HepG2 (cell line): Measurements from ENCODE around the gene ARHGDIA. TPM values are rescaled to one million over a fixed set of nuclear protein-coding genes. Genes with fewer than 3 reads are reported as not detected.

Experiments used
- AGO1 ChIP-seq: fragments of 200-400 bp; formaldehyde crosslinking; IDR thresholded peaks from 2 replicates; pipeline ENCODE4 v1.6.1; 2017; ENCODE audit warnings: mild to moderate bottlenecking, low read depth, low read length, moderate library complexity; ENCODE audit not compliant: poor library complexity, severe bottlenecking
- DNMT3B ChIP-seq: conservative IDR thresholded peaks from 2 replicates; pipeline ENCODE4 v1.6.1; 2016; ENCODE audit warnings: missing biosample characterization, control low read depth
- GLI4 ChIP-seq: sonication (generic); formaldehyde crosslinking; IDR thresholded peaks from 2 replicates; pipeline ENCODE4 v1.5.1; 2020; ENCODE audit warnings: missing genetic modification reagents, mild to moderate bottlenecking, moderate library complexity, borderline replicate concordance
- KAT8 ChIP-seq: IDR thresholded peaks from 2 replicates; pipeline ENCODE4 v1.6.1; 2016; ENCODE audit warnings: missing genetic modification reagents, missing compliant biosample characterization
- KDM4B ChIP-seq: sonication (generic); formaldehyde crosslinking; IDR thresholded peaks from 2 replicates; pipeline ENCODE4 v1.4.0; 2020; ENCODE audit warnings: missing genetic modification reagents
- KDM5A ChIP-seq: fragments of 200-600 bp; sonication (generic); IDR thresholded peaks from 2 replicates; pipeline ENCODE4 v1.7.0; 2018; ENCODE audit warnings: antibody characterized with exemption, mild to moderate bottlenecking, low read length, borderline replicate concordance
- LCORL ChIP-seq, 2 experiments: fragments of 450-650 bp in 1 of 2; sonication (generic) in 1 of 2; formaldehyde crosslinking in 1 of 2; IDR thresholded peaks; 2 replicates each; pipeline versions ENCODE4 v1.5.0 to v1.6.1; 2017 to 2020; ENCODE audit warnings: antibody characterized with exemption in 1 of 2, missing genetic modification reagents in 1 of 2
- NCOA5 ChIP-seq: sonication (generic); formaldehyde crosslinking; IDR thresholded peaks from 2 replicates; pipeline ENCODE4 v1.4.0; 2020; ENCODE audit warnings: missing genetic modification reagents
- PHF20 ChIP-seq: sonication (generic); formaldehyde crosslinking; IDR thresholded peaks from 2 replicates; pipeline ENCODE4 v1.5.0; 2020; ENCODE audit warnings: mild to moderate bottlenecking, missing genetic modification reagents
- RARG ChIP-seq: sonication (generic); formaldehyde crosslinking; IDR thresholded peaks from 2 replicates; pipeline ENCODE4 v1.4.0; 2020; ENCODE audit warnings: low read depth, mild to moderate bottlenecking, missing genetic modification reagents
- REXO4 ChIP-seq: sonication (generic); formaldehyde crosslinking; IDR thresholded peaks from 2 replicates; pipeline ENCODE4 v1.8.0; 2022; ENCODE audit warnings: missing genetic modification reagents, mild to moderate bottlenecking, borderline replicate concordance
- SMAD1 ChIP-seq: sonication (generic); formaldehyde crosslinking; IDR thresholded peaks from 2 replicates; pipeline ENCODE4 v1.4.0; 2020; ENCODE audit warnings: missing genetic modification reagents, low read depth, mild to moderate bottlenecking, borderline replicate concordance
- SMC3 ChIP-seq: IDR thresholded peaks from 2 replicates; pipeline ENCODE4 v1.6.1; 2011; ENCODE audit warnings: low read length, improper control_type of control experiment
- SRY ChIP-seq: sonication (generic); formaldehyde crosslinking; IDR thresholded peaks from 2 replicates; pipeline ENCODE4 v1.8.0; 2022; ENCODE audit warnings: mild to moderate bottlenecking, missing genetic modification reagents
- TBX2 ChIP-seq: sonication (generic); formaldehyde crosslinking; IDR thresholded peaks from 2 replicates; pipeline ENCODE4 v1.5.0; 2020; ENCODE audit warnings: missing genetic modification reagents, mild to moderate bottlenecking, borderline replicate concordance
- U2AF2 ChIP-seq: fragments of 200-400 bp; formaldehyde crosslinking; IDR thresholded peaks from 2 replicates; pipeline ENCODE4 v1.6.1; 2017; ENCODE audit warnings: low read depth, mild to moderate bottlenecking, low read length
- YEATS2 ChIP-seq: sonication (generic); formaldehyde crosslinking; IDR thresholded peaks from 2 replicates; pipeline ENCODE4 v1.4.0; 2020; ENCODE audit warnings: missing genetic modification reagents, borderline replicate concordance
- ZFP36L1 ChIP-seq: sonication (generic); formaldehyde crosslinking; IDR thresholded peaks from 2 replicates; pipeline ENCODE4 v1.8.0; 2022; ENCODE audit warnings: mild to moderate bottlenecking, missing genetic modification reagents, moderate library complexity
- ZNF17 ChIP-seq: sonication (generic); formaldehyde crosslinking; IDR thresholded peaks from 2 replicates; pipeline ENCODE4 v1.5.0; 2020; ENCODE audit warnings: mild to moderate bottlenecking, missing genetic modification reagents
- ZNF24 ChIP-seq: fragments of 450-650 bp; IDR thresholded peaks from 2 replicates; pipeline ENCODE4 v1.6.1; 2017; ENCODE audit warnings: antibody characterized with exemption, mild to moderate bottlenecking
- ZNF296 ChIP-seq: sonication (generic); formaldehyde crosslinking; conservative IDR thresholded peaks from 2 replicates; pipeline ENCODE4 v1.5.0; 2020; ENCODE audit warnings: mild to moderate bottlenecking, missing genetic modification reagents
- ZNF570 ChIP-seq: sonication (generic); formaldehyde crosslinking; IDR thresholded peaks from 2 replicates; pipeline ENCODE4 v1.4.0; 2020; ENCODE audit warnings: mild to moderate bottlenecking, missing genetic modification reagents, borderline replicate concordance
- ZNF619 ChIP-seq: sonication (generic); formaldehyde crosslinking; IDR thresholded peaks from 2 replicates; pipeline ENCODE4 v1.4.0; 2020; ENCODE audit warnings: mild to moderate bottlenecking, missing genetic modification reagents
- ZNF746 ChIP-seq: sonication (generic); formaldehyde crosslinking; IDR thresholded peaks from 2 replicates; pipeline ENCODE4 v1.8.0; 2022; ENCODE audit warnings: mild to moderate bottlenecking, missing genetic modification reagents
- polyA plus RNA-seq, 8 experiments: library from polyadenylated mRNA; depleted of rRNA in 3 of 8; stranded (reverse) in 7 of 8; unstranded in 1 of 8; fragments of >200 nt; fragmentation: Illumina TruSeq in 4 of 8; extraction: Trizol in 4 of 8; gene quantifications; 2 replicates each; pipeline versions ENCODE4 v1.2.1 to v1.2.3, GENCODE V29; 2011 to 2016; ENCODE audit warnings: low read depth in 4 of 8, missing spikeins in 1 of 8, mixed read lengths in 1 of 8; ENCODE audit not compliant: insufficient read depth in 1 of 8
- total RNA-seq, 5 experiments: library from RNA; depleted of rRNA; stranded (reverse); fragments of >200 nt; fragmentation: Illumina TruSeq; extraction: Trizol; gene quantifications; 2 replicates each; pipeline ENCODE4 v1.2.3, GENCODE V29; 2016; ENCODE audit warnings: low read depth in 1 of 5
- TF ChIP-seq, protein P1 (sequence below): sonication (generic); formaldehyde crosslinking; IDR thresholded peaks from 2 replicates; pipeline ENCODE4 v1.5.1; 2020; ENCODE audit warnings: mild to moderate bottlenecking, missing genetic modification reagents, borderline replicate concordance
- TF ChIP-seq, protein P2 (sequence below): sonication (generic); formaldehyde crosslinking; IDR thresholded peaks from 2 replicates; pipeline ENCODE4 v1.8.0; 2022; ENCODE audit warnings: missing genetic modification reagents, mild to moderate bottlenecking, borderline replicate concordance
- TF ChIP-seq, protein P3 (sequence below): sonication (generic); formaldehyde crosslinking; IDR thresholded peaks from 2 replicates; pipeline ENCODE4 v1.8.1; 2022; ENCODE audit warnings: mild to moderate bottlenecking, missing genetic modification reagents

ARHGDIA gene
- total and polyA plus RNA-seq, 2 of the 13 experiments (the other 11 are each of a cell fraction or from before 2014, with no cell fraction given) = 40.0 to 64.0 TPM

DNA sequence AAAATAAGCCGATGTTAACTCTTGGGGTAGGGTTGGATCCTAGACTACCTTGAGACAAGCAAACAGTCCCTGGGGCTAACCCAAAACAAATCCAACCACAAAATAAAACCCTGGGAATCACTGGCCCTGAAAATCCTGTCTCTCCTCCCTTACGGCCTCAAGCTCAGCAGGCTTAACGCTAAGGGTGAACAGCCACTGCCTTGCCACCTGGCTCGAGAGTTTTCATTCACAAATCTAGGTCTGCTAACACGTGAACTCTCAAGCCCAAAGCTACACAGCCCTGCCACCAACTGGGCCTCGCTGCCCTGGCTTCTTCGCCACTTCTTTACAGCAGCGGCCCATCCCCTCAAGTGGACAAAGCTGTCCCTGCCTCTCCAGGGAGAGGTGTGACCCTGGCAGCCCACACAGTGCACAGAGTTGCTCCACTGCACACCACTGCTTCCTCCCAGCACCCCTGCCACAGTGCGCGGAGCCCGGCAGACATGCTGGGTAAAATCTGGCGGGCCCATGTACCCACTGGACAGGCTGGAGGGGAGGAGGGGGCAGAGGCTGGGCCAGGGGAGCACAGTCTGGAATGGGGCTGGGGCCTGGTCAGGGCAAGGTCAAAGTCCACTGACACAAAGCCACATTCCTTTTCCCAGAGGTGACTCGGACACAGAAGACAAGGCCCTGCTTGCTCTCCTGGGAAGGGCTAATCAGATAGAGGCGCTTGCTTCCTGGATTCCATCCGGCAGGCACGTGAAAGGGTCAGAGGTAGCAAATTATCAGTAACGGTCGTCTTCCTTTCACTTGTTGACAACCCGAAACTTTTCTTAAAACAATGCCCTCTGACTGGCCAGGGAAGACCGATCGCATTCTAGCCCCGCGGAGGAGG is 39.1 kb upstream of the ARHGDIA start (continued):
- TF ChIP-seq U2AF2 = 0 out of 2 replicates have a peak, but pooled peaks have one; percentile 21
- no peak for TF ChIP-seq ZNF570
- TF ChIP-seq TBX2 (CRISPR knock-in tag) = peak; percentile 82
- TF ChIP-seq, protein P1, sequence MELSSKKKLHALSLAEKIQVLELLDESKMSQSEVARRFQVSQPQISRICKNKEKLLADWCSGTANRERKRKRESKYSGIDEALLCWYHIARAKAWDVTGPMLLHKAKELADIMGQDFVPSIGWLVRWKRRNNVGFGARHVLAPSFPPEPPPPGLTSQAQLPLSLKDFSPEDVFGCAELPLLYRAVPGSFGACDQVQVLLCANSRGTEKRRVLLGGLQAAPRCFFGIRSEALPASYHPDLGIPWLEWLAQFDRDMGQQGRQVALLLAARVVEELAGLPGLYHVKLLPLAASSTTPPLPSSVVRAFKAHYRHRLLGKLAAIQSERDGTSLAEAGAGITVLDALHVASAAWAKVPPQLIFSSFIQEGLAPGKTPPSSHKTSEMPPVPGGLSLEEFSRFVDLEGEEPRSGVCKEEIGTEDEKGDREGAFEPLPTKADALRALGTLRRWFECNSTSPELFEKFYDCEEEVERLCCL = no peak
- no peak; the same call in 1 of the 2 replicates for TF ChIP-seq ZFP36L1 (CRISPR knock-in tag)
- peak; percentile 72 for TF ChIP-seq KDM4B
- TF ChIP-seq DNMT3B = no peak
- TF ChIP-seq ZNF296 (CRISPR knock-in tag) = no peak
- TF ChIP-seq, protein P2, sequence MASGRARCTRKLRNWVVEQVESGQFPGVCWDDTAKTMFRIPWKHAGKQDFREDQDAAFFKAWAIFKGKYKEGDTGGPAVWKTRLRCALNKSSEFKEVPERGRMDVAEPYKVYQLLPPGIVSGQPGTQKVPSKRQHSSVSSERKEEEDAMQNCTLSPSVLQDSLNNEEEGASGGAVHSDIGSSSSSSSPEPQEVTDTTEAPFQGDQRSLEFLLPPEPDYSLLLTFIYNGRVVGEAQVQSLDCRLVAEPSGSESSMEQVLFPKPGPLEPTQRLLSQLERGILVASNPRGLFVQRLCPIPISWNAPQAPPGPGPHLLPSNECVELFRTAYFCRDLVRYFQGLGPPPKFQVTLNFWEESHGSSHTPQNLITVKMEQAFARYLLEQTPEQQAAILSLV (CRISPR knock-in tag) = peak; percentile 53; the same call in 1 of the 2 replicates
- TF ChIP-seq SRY (CRISPR knock-in tag) = no peak
- TF ChIP-seq GLI4 (CRISPR knock-in tag) = no peak
- no peak for TF ChIP-seq KDM5A
- TF ChIP-seq YEATS2 (CRISPR knock-in tag) = peak; percentile 75
- peak; percentile 86 for TF ChIP-seq AGO1
- TF ChIP-seq ZNF619 (CRISPR knock-in tag) = 0 out of 2 replicates have a peak, but pooled peaks have one; percentile 53
- no peak for TF ChIP-seq RARG (CRISPR knock-in tag)
- peak; percentile 87 for TF ChIP-seq KAT8 (CRISPR knock-in tag)
- TF ChIP-seq PHF20 (CRISPR knock-in tag) = no peak; the same call in 1 of the 2 replicates
- TF ChIP-seq, protein P3, sequence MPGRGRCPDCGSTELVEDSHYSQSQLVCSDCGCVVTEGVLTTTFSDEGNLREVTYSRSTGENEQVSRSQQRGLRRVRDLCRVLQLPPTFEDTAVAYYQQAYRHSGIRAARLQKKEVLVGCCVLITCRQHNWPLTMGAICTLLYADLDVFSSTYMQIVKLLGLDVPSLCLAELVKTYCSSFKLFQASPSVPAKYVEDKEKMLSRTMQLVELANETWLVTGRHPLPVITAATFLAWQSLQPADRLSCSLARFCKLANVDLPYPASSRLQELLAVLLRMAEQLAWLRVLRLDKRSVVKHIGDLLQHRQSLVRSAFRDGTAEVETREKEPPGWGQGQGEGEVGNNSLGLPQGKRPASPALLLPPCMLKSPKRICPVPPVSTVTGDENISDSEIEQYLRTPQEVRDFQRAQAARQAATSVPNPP (CRISPR knock-in tag) = peak; percentile 54
- no peak for TF ChIP-seq ZNF17 (CRISPR knock-in tag)
- peak; percentile 52; the same call in 1 of the 2 replicates for TF ChIP-seq ZNF746 (CRISPR knock-in tag)
- no peak for TF ChIP-seq REXO4
- TF ChIP-seq ZNF24 = no peak
- peak; percentile 95; the same call in 1 of the 2 replicates for TF ChIP-seq SMAD1 (CRISPR knock-in tag)
- TF ChIP-seq NCOA5 (CRISPR knock-in tag) = no peak; the same call in 1 of the 2 replicates
- no peak; the same call in 1 of the 2 replicates for TF ChIP-seq SMC3
- no peak; the same call in 1 of the 2 replicates for TF ChIP-seq LCORL (IDR thresholded peaks at IDR 0.05)
- peak; percentile 96 for TF ChIP-seq LCORL (CRISPR knock-in tag; IDR thresholded peaks at IDR 0.05)
